Measurements from ENCODE around the gene CDC42BPB. TPM values are rescaled to one million over a fixed set of nuclear protein-coding genes. Genes with fewer than 3 reads are reported as not detected.

Gene CDC42BPB
- total and polyA plus RNA-seq, 2 of the 13 experiments (the other 11 are each of a cell fraction or from before 2014, with no cell fraction given), result 19.7 to 32.3 TPM

GRCh38 chr14:103007555-103007954 lies 49.8 kb downstream of the CDC42BPB start (continued):
- no peak for TF ChIP-seq CSRNP1 (CRISPR knock-in tag; IDR thresholded peaks at IDR 0.05)
- TF ChIP-seq, protein P1, sequence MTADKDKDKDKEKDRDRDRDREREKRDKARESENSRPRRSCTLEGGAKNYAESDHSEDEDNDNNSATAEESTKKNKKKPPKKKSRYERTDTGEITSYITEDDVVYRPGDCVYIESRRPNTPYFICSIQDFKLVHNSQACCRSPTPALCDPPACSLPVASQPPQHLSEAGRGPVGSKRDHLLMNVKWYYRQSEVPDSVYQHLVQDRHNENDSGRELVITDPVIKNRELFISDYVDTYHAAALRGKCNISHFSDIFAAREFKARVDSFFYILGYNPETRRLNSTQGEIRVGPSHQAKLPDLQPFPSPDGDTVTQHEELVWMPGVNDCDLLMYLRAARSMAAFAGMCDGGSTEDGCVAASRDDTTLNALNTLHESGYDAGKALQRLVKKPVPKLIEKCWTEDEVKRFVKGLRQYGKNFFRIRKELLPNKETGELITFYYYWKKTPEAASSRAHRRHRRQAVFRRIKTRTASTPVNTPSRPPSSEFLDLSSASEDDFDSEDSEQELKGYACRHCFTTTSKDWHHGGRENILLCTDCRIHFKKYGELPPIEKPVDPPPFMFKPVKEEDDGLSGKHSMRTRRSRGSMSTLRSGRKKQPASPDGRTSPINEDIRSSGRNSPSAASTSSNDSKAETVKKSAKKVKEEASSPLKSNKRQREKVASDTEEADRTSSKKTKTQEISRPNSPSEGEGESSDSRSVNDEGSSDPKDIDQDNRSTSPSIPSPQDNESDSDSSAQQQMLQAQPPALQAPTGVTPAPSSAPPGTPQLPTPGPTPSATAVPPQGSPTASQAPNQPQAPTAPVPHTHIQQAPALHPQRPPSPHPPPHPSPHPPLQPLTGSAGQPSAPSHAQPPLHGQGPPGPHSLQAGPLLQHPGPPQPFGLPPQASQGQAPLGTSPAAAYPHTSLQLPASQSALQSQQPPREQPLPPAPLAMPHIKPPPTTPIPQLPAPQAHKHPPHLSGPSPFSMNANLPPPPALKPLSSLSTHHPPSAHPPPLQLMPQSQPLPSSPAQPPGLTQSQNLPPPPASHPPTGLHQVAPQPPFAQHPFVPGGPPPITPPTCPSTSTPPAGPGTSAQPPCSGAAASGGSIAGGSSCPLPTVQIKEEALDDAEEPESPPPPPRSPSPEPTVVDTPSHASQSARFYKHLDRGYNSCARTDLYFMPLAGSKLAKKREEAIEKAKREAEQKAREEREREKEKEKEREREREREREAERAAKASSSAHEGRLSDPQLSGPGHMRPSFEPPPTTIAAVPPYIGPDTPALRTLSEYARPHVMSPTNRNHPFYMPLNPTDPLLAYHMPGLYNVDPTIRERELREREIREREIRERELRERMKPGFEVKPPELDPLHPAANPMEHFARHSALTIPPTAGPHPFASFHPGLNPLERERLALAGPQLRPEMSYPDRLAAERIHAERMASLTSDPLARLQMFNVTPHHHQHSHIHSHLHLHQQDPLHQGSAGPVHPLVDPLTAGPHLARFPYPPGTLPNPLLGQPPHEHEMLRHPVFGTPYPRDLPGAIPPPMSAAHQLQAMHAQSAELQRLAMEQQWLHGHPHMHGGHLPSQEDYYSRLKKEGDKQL (CRISPR knock-in tag; IDR thresholded peaks at IDR 0.05; ENCODE audit: low read depth), result no peak
- TF ChIP-seq SRSF9 (IDR thresholded peaks at IDR 0.05; ENCODE audit: borderline replicate concordance, insufficient read depth, low read depth, low read length, poor library complexity, severe bottlenecking), result no peak

DNA sequence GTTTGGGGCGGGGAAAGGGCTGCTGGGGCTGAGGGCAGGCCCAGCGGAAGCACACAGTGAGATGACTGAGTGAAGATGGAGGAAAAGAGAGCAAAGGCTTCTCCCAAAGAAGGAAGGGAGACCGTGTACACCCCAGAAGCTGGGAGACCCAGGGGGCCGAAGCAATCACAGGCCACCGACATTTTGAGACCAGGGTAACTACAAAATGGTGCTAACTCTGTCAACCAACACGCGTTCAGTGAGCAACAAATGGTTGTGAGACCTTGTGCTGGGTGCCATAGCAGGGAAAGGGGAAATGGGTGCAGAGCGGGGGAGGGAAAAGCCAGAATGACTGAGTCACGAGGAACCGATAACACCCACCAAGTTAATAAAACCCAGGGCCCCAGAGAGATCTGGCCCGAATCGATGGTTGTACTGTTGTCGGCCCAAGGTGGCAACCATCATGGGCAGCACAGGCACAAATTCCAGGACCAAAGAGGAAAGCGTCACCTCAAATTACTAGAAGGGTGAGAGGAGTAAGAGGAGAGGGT lies 50.3 kb downstream of the CDC42BPB start:
- BruUV-seq (replicated peaks), result no TSS peak
- no peaks in the 10 kb centered on the region for H4K20me1 ChIP-seq (ENCODE audit: insufficient read depth, low read length)
- ATAC-seq, result no peak
- no peak overlapping the region for H3K27ac ChIP-seq (ENCODE audit: extremely low read length, insufficient read depth, low read length)
- H2AFZ ChIP-seq (ENCODE audit: low read length), result no peak overlapping the region
- DNase-seq (ENCODE audit: low spot score), result no peak
- in situ Hi-C loops (cut with HindIII; ENCODE audit: extremely low pct_ligation_motif_present, low pct_unique_long_range_greater_than_20kb), result no loop called here
- no peak overlapping the region for H3K4me2 ChIP-seq (ENCODE audit: low read depth, low read length)
- H3K4me3 ChIP-seq (replicated peaks in 1 of 3; ENCODE audit: insufficient read depth in 1 of 3, low read depth in 2 of 3, low read length in 3 of 3), result no peak overlapping the region
- no peaks in the 10 kb centered on the region for H3K4me1 ChIP-seq (ENCODE audit: insufficient read depth, low read length)
- 95% methylated on average over 14 of the region's 14 CpGs for WGBS (ENCODE audit: low lambda C conversion rate)
- ChIA-PET POLR2A (no interaction called here), CTCF (ENCODE audit: low intra/inter-chr PET ratio, low total read pairs) (no interaction called here)
- H3K27me3 ChIP-seq (ENCODE audit: control insufficient read depth in 1 of 2, insufficient read depth in 2 of 2, low read length in 2 of 2), result no peaks in the 10 kb centered on the region
- no peaks in the 10 kb centered on the region for H3K9me3 ChIP-seq (ENCODE audit: low read length)
- intact Hi-C loops (cut with micrococcal nuclease; ENCODE audit: unreplicated experiment), result no loop called here
- no peak overlapping the region for H3K9ac ChIP-seq (ENCODE audit: insufficient read depth, low read depth, low read length)
- H3K36me3 ChIP-seq (replicated peaks in 1 of 2; ENCODE audit: control insufficient read depth in 1 of 2, insufficient read depth in 2 of 2, low read length in 2 of 2), result peaks cover 21 to 36% of the 10 kb centered on the region in 2 experiments; a peak in 4 of 5 replicates
- no peak for FAIRE-seq
- no peaks in the 10 kb centered on the region for H3K79me2 ChIP-seq (ENCODE audit: insufficient read depth, low read length)
- no peak for TF ChIP-seq KAT7 (CRISPR knock-in tag; IDR thresholded peaks at IDR 0.05; ENCODE audit: borderline replicate concordance)
- TF ChIP-seq ZMYM4 (CRISPR knock-in tag; IDR thresholded peaks at IDR 0.05), result no peak
- TF ChIP-seq, protein P2, sequence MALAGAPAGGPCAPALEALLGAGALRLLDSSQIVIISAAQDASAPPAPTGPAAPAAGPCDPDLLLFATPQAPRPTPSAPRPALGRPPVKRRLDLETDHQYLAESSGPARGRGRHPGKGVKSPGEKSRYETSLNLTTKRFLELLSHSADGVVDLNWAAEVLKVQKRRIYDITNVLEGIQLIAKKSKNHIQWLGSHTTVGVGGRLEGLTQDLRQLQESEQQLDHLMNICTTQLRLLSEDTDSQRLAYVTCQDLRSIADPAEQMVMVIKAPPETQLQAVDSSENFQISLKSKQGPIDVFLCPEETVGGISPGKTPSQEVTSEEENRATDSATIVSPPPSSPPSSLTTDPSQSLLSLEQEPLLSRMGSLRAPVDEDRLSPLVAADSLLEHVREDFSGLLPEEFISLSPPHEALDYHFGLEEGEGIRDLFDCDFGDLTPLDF (CRISPR knock-in tag; IDR thresholded peaks at IDR 0.05), result no peak
- TF ChIP-seq ZNF207 (IDR thresholded peaks at IDR 0.05; ENCODE audit: borderline replicate concordance), result no peak
- TF ChIP-seq XBP1 (CRISPR knock-in tag; IDR thresholded peaks at IDR 0.05), result no peak
- TF ChIP-seq ZBTB26 (CRISPR knock-in tag; IDR thresholded peaks at IDR 0.05; ENCODE audit: borderline replicate concordance), result no peak
- no peak for TF ChIP-seq ZNF790 (CRISPR knock-in tag; IDR thresholded peaks at IDR 0.05; ENCODE audit: borderline replicate concordance)
- TF ChIP-seq ZFYVE20 (CRISPR knock-in tag; IDR thresholded peaks at IDR 0.05; ENCODE audit: borderline replicate concordance, low read depth), result no peak
- no peak for TF ChIP-seq ZNF451 (CRISPR knock-in tag; IDR thresholded peaks at IDR 0.05)
- TF ChIP-seq MAFF (IDR thresholded peaks at IDR 0.05; ENCODE audit: low read depth, low read length), result no peak
- no peak for TF ChIP-seq HES4 (CRISPR knock-in tag; IDR thresholded peaks at IDR 0.05; ENCODE audit: borderline replicate concordance)
